Mammary epithelial cell (primary cell): ENCODE results near the gene TMEM131L.

ENCODE experiments used
- CTCF ChIP-seq, 2 donors: IDR thresholded peaks in 1 of 2; conservative IDR thresholded peaks in 1 of 2; 2 replicates each; pipeline ENCODE4 v1.5.1; 2011 to 2012; ENCODE audit warnings: inconsistent platforms in 2 of 2, low read length in 2 of 2, mild to moderate bottlenecking in 2 of 2, control low read depth in 1 of 2, low read depth in 1 of 2; ENCODE audit not compliant: insufficient read depth in 1 of 2; ENCODE audit errors: extremely low read depth in 1 of 2
- EZH2 ChIP-seq: IDR thresholded peaks from 2 replicates; pipeline ENCODE4 v1.6.1; 2012; ENCODE audit warnings: low read length, inconsistent platforms, borderline replicate concordance

- TF ChIP-seq CTCF (conservative IDR thresholded peaks at IDR 0.05 in 1 of 2, IDR thresholded peaks at IDR 0.05 in 1 of 2; ENCODE audit: extremely low read depth in 1 of 2, insufficient read depth in 1 of 2, low read depth in 1 of 2, low read length in 2 of 2) = no peak
- TF ChIP-seq EZH2 = no peak
These were observed 185.4 kb downstream of the TMEM131L start for GRCh38 chr4:153651587-153651986.
